WTC11 (cell line): Measurements from ENCODE around the gene MAPK11.

Source experiments
- CTCF ChIP-seq: fragments of 200-600 bp; IDR thresholded peaks from 2 replicates; pipeline ENCODE4 v1.8.0; 2022; ENCODE audit warnings: antibody characterized with exemption
- ELF4 ChIP-seq: sonication (generic); formaldehyde crosslinking; IDR thresholded peaks from 2 replicates; pipeline ENCODE4 v1.8.1; 2022; ENCODE audit warnings: low read depth, mild to moderate bottlenecking, moderate library complexity, missing genetic modification reagents

GRCh38 chr22:50278461-50278860 lies 8.3 kb upstream of the MAPK11 start:
- TF ChIP-seq CTCF (no peak), ELF4 (no peak)
